Natural killer cell treated with Interleukin-12 subunit alpha and Interleukin-12 subunit beta and Interleukin-15 and Interleukin-18, amount 100 ng/mL, for 72 hours (primary cell): ENCODE data around the gene USP6NL. TPM values are rescaled to one million over a fixed set of nuclear protein-coding genes. Genes with fewer than 3 reads are reported as not detected.

Experiments used
- ATAC-seq, 2 donors: fragments of 150-1000 bp; cut with Tn5 transposase in 1 of 2; sonication (Bioruptor Pico), chemical (Tn5 transposase) in 1 of 2; 2 replicates each; pipeline ENCODE4 v1.10.0; 2021
- DNase-seq: peaks from one replicate; pipeline ENCODE4 v3.0.0; 2022; ENCODE audit warnings: low spot score
- H3K27ac Mint-ChIP-seq, 2 donors: 1 replicate in 1 of 2; 2 replicates in 1 of 2; pipeline ENCODE4 v1.8.0; 2022; ENCODE audit warnings: mixed read lengths in 2 of 2, mild to moderate bottlenecking in 1 of 2, moderate library complexity in 1 of 2
- H3K27me3 Mint-ChIP-seq, 2 donors: 1 replicate in 1 of 2; 2 replicates in 1 of 2; pipeline ENCODE4 v1.8.0; 2022; ENCODE audit warnings: mixed read lengths in 2 of 2
- H3K36me3 Mint-ChIP-seq: one replicate; pipeline ENCODE4 v1.8.0; 2022; ENCODE audit warnings: mixed read lengths
- H3K4me1 Mint-ChIP-seq, 2 donors: 1 replicate in 1 of 2; 2 replicates in 1 of 2; pipeline ENCODE4 v1.8.0; 2022; ENCODE audit warnings: low read depth in 2 of 2, mixed read lengths in 2 of 2, mild to moderate bottlenecking in 1 of 2
- H3K4me3 Mint-ChIP-seq: one replicate; pipeline ENCODE4 v1.8.0; 2022; ENCODE audit warnings: mixed read lengths
- H3K9me3 Mint-ChIP-seq: 2 replicates; pipeline ENCODE4 v1.8.0; 2022; ENCODE audit warnings: mixed read lengths
- total RNA-seq, 2 donors: library from RNA; stranded (reverse); gene quantifications; one replicate each; pipeline ENCODE4 v1.2.3, GENCODE V29; 2022

USP6NL gene
- total RNA-seq, 2 donors from 2014 or later: 1.0 to 2.0 TPM

DNA sequence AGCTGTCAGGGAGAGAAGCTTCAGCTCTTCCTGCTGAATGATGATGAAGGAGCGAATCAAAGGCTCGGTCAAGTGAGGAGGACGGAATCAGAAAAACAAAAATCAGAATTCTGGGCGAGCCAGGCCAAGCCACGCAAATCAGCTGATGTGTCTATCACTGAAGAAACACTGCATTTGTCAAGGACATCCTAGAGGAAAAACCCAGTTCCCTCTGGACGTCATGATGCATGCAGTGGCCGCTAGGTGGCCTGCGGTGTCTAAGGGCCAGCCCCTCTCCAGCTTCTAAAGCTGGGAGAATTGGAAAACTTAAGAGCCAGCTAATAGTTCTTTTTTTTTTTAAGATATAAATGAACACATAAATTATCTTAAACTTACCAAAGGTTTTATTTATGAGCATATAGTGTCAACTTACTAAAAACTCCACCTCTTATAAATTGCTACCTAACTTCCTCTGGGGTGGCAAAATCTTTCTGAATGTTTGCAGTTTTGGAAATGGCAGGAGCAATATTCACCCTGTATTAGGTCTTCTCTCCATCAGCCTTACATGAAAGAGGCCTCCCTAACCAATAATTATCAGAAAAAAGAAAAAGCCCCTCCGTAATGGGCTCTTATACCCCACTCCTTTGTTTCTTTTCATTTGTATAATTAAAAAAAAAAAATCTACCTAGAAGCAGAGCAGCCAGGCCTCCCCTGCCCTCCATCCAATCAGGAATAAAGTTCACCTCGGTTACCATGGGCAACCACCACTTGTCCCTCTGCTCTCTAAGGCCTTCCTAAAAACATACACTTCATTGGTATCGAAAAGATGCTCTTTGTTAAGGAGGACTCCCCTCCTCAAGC, 186.8 kb downstream of the USP6NL start:
- H3K27ac Mint-ChIP-seq: no peak overlapping the region
- no peak for ATAC-seq
- H3K9me3 Mint-ChIP-seq: peaks cover 8% of the 10 kb centered on the region
- no peaks in the 10 kb centered on the region for H3K27me3 Mint-ChIP-seq
- peaks cover 5% of the 10 kb centered on the region for H3K36me3 Mint-ChIP-seq
- peaks cover 0 to 10% of the 10 kb centered on the region in 2 donors for H3K4me1 Mint-ChIP-seq
- H3K4me3 Mint-ChIP-seq: no peak overlapping the region
- no peak for DNase-seq

DNA sequence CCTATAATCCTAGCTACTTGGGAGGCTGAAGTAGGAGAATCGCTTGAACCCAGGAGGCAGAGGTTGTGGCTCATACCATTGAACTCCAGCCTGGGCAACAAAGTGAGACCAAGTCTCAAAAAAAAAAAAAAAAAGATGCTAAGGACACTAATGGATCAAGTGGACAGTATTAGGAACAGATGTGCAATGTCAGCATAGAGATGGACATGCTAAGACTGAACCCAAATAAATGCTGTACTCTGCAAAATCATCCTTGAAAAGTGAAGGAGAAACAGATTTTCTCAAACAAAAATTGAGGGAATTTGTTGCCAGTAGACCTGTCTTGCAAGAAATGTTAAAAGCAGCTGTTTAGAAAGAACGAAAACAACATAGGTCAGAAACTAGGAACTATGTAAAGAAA, 194.5 kb downstream of the USP6NL start:
- no peak for DNase-seq
- ATAC-seq: no peak
- Mint-ChIP-seq H3K9me3 (peaks cover 3% of the 10 kb centered on the region), H3K27ac (no peak overlapping the region), H3K4me1 (no peaks in the 10 kb centered on the region), H3K27me3 (no peaks in the 10 kb centered on the region), H3K4me3 (no peak overlapping the region), H3K36me3 (peaks cover 11% of the 10 kb centered on the region)

DNA sequence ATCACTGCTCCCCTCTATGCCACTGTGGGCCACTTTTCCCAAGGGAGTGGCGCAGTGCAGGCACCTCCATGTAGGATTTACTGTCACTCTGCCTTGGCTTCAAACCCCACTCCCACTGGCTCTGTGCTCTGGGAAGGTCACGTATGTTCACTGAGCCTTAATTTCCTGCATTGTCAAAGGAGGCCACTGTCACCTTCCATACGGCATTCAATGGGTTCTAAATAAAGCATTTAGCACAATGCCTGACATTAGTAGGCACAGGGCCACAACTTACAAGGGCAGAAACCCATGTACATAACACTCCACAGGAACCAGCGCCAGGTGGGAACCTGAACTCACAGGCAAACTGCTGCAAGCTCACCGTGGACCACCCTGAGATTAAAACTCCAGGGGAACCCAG, 196.4 kb downstream of the USP6NL start:
- H3K27me3 Mint-ChIP-seq: no peaks in the 10 kb centered on the region
- no peak overlapping the region for H3K27ac Mint-ChIP-seq
- no peaks in the 10 kb centered on the region for H3K4me1 Mint-ChIP-seq
- ATAC-seq: no peak
- no peak overlapping the region for H3K4me3 Mint-ChIP-seq
- H3K36me3 Mint-ChIP-seq: peaks cover 6% of the 10 kb centered on the region
- no peak for DNase-seq
- H3K9me3 Mint-ChIP-seq: peaks cover 3% of the 10 kb centered on the region

DNA sequence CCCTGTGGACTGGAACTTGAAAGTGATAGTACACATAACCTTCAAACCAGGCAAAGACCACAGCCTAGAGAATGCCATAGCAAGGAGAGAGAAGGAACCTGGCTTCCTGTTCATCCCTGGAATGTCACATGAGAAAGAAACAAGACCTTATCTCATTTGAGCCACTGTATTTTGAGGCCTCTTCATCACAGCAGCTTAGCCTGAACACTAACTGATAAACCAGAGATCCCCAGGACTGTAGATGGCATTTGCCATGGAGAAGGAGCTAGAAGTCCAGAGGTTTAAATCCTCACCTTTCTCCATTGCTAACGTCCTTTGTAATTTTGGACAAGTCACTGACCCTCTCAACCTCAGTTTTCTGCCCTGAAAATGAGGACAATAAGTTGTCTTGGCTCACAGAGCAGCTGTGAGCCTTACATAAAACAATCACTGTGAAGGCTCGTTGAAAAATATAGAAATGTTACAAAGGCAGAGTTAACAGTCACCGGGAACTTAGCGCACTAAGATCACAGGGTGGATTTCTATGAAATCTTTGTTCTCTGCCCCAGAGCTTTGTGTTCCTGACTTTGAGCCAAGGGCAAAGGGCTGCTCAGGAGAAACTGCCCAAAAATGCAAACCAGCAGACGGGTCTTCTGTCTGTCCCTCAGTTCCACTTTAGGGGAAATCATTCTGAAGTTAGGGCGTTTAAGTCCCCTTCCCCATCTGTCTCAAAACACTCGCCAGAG, 197.0 kb downstream of the USP6NL start:
- Mint-ChIP-seq H3K27me3 (no peaks in the 10 kb centered on the region), H3K27ac (no peak overlapping the region), H3K4me3 (no peak overlapping the region), H3K9me3 (peaks cover 3% of the 10 kb centered on the region), H3K4me1 (no peaks in the 10 kb centered on the region), H3K36me3 (peaks cover 6% of the 10 kb centered on the region)
- ATAC-seq (no peak), DNase-seq (no peak)

DNA sequence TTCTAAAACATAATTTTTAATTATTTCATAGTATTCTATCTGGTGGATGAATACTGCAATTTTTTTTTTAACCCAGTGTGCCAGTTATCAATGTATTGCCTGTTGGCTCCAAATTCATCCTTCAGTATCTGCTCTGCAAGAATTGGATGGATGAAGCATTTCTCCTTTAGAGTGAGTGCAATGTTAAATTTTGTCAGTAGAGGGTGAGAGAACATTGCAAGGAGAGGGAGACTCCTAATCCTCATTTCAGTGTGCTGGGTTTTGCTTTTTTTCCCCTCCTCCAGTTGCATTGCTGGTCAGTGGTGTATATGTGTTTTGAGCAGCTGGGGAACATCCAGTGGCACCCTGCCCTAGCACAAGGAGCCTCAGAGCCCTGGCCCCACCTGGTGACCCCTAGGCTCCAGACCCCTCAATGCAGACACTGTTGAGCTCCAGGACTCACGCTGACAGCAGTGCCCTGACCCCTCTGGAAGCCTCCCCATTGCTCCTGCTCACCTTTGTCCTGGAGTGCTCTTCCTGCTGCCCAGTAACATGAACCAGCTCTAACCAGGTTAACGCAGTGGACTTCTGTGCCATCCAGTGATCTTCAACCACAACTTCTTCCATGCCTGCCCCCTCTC, 199.4 kb downstream of the USP6NL start:
- H3K4me3 Mint-ChIP-seq: no peak overlapping the region
- ATAC-seq (no peak), DNase-seq (no peak)
- H3K4me1 Mint-ChIP-seq: peaks cover 8 to 9% of the 10 kb centered on the region in 2 donors
- no peaks in the 10 kb centered on the region for H3K36me3 Mint-ChIP-seq
- H3K27ac Mint-ChIP-seq: no peak overlapping the region
- H3K9me3 Mint-ChIP-seq: no peaks in the 10 kb centered on the region
- no peaks in the 10 kb centered on the region for H3K27me3 Mint-ChIP-seq

DNA sequence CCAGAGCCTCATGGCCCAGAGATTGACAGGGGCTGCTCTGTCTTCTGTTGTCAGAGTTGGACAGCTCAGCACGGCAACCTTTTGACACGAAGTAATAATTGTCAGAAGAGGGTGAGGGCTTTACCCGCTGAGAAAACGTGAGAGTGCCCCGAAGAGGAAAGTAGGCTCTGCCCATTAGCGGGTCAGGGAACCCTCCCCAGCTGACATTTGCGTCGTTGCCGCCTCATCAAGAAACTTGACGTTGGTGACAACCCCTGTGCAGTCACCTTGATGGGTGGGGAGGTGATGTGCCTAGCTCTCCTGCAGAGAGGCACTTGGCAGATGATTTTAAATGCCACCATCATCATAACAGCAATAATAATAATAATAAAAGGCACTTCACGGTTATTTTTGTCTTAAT, 202.1 kb downstream of the USP6NL start:
- ATAC-seq (no peak), DNase-seq (no peak)
- H3K4me1 Mint-ChIP-seq: peaks cover 13 to 14% of the 10 kb centered on the region in 2 donors
- no peaks in the 10 kb centered on the region for H3K9me3 Mint-ChIP-seq
- H3K4me3 Mint-ChIP-seq: no peak overlapping the region
- no peaks in the 10 kb centered on the region for H3K36me3 Mint-ChIP-seq
- no peak overlapping the region for H3K27ac Mint-ChIP-seq
- no peaks in the 10 kb centered on the region for H3K27me3 Mint-ChIP-seq

DNA sequence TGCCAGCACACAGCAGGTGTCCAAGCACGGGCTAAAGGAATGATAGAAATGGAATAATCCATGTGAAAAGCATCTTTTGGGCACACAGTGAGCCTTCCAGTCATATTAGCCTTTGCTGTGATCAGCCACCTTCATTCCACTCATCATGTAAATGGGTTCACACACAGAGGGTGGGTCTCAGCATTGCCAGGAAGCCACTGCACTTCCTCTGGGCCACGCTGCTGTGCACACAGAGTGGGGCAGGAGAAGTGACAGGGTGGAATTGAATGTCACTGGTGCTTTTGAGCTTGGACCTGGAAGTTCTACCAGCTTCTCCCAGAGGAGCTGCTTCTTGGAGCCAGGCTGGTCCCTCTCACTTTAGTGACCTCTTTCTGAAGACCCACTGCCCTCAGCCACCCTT, 203.5 kb downstream of the USP6NL start:
- Mint-ChIP-seq H3K4me3 (no peak overlapping the region), H3K9me3 (no peaks in the 10 kb centered on the region), H3K4me1 (peaks cover 19 to 20% of the 10 kb centered on the region in 2 donors), H3K36me3 (peaks cover 4% of the 10 kb centered on the region), H3K27me3 (no peaks in the 10 kb centered on the region), H3K27ac (no peak overlapping the region)
- ATAC-seq: no peak
- no peak for DNase-seq

DNA sequence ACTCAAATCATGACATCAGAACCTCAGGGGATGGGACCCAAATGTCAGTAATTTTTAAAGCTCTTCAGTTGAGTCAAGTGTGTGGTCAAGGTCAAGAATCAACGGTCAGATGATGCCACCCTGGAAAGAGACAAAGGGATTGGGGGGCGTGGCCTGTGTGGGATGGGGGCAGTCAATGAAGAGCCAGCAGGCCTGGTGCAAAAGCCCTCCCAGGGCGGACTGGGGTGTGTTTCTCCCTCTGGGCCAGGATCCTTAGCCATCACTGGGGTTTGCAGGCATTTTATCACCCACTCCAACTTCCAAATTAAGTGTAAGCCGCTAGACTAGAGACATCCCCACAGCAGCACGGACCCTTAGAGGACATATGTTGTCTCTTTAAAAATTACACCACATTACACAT, 204.7 kb downstream of the USP6NL start:
- Mint-ChIP-seq H3K4me1 (peaks cover 28 to 32% of the 10 kb centered on the region in 2 donors), H3K36me3 (peaks cover 4% of the 10 kb centered on the region), H3K27ac (no peak overlapping the region), H3K27me3 (no peaks in the 10 kb centered on the region), H3K9me3 (peaks cover 3% of the 10 kb centered on the region), H3K4me3 (no peak overlapping the region)
- ATAC-seq: no peak
- DNase-seq: no peak

DNA sequence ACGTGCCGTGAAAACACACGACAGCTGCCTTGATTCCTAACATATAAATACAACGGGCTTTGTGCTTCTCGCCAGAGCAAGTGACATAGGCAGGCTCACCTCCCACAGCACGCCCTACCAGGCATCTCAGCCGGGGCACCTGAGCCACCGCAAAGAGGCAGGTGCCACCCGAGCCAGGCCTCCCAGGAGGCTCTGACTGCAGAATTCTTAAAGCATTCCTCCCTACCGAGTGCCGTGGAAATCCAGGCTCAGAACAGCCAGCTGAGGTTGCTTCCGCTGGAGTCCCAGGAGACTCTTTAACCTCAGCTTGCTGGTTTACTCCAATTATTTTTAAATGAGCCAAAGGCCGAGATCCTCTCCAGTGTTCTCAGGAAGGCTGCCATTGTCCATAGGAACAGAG, 206.5 kb downstream of the USP6NL start:
- Mint-ChIP-seq H3K9me3 (peaks cover 3% of the 10 kb centered on the region), H3K36me3 (peaks cover 4% of the 10 kb centered on the region), H3K27ac (peak overlapping the region in 1 of 2 donors; percentile 41), H3K27me3 (no peaks in the 10 kb centered on the region), H3K4me1 (peaks cover 44 to 50% of the 10 kb centered on the region in 2 donors), H3K4me3 (no peak overlapping the region)
- ATAC-seq (no peak), DNase-seq (no peak)

Other genes starting within 250 kb of the USP6NL start
- gene ECHDC3, start 130.7 kb upstream of the USP6NL start, total RNA-seq: 1 to 10 TPM; 1.3 to 2.0 TPM
- gene PROSER2, start 211.7 kb upstream of the USP6NL start, total RNA-seq: 1 to 10 TPM in 1 of 2 donors, under 1 TPM in 1; 0.43 to 1.2 TPM